K562 (cell line): Measurements from ENCODE around the gene ADRB1. TPM values are rescaled to one million over a fixed set of nuclear protein-coding genes. Genes with fewer than 3 reads are reported as not detected.

Experiments used
- ATAC-seq: fragments of 200-7000 bp; cut with Tn5 transposase; 3 replicates; pipeline ENCODE4 v1.9.1; 2020; ENCODE audit warnings: moderate library complexity
- BruUV-seq: library from RNA; stranded (reverse); fragments of 400-500 nt; replicated peaks from 2 replicates; lab custom pipeline; 2021; lab: Mats Ljungman, UMichigan
- CTCF ChIA-PET: fragments of 300-600 bp; formaldehyde crosslinking; extraction: SDS; loops from one replicate; lab custom pipeline; 2021; ENCODE audit warnings: low intra/inter-chr PET ratio; lab: Yijun Ruan, JAX
- POLR2A ChIA-PET: fragments of 300-600, 350-650 bp; sonication (Branson Sonifier 250); formaldehyde crosslinking; extraction: SDS; loops from one replicate; lab custom pipeline; 2021; ENCODE audit warnings: antibody characterized with exemption, inconsistent platforms; lab: Yijun Ruan, JAX
- DNase-seq, 4 experiments: peaks; one replicate each; pipeline versions ENCODE4 v3.0.0 to v3.0.0-alpha.2; 2011 to 2018; ENCODE audit warnings: low spot score in 3 of 4, mixed read lengths in 3 of 4; ENCODE audit errors: extremely low read depth in 1 of 4
- FAIRE-seq: peaks from 2 replicates; lab custom pipeline; 2011; peaks lifted over from hg19 to GRCh38; lab: Jason Lieb, UNC
- H2AFZ ChIP-seq: 2 replicates; pipeline ENCODE4 v1.6.0; 2011; ENCODE audit warnings: low read depth, low read length, control low read depth, inconsistent platforms
- H3K27ac ChIP-seq: fragments of 200-600 bp; 3 replicates; pipeline ENCODE4 v1.8.0; 2011; ENCODE audit warnings: low read depth, mild to moderate bottlenecking, control low read depth, inconsistent platforms, low read length, moderate library complexity, mixed read lengths; ENCODE audit errors: extremely low read depth
- H3K27me3 ChIP-seq, 2 experiments: fragments of 300-600 bp in 1 of 2; 2 replicates in 1 of 2; 3 replicates in 1 of 2; pipeline versions ENCODE4 v1.6.0 to v1.8.0; 2011; ENCODE audit warnings: inconsistent platforms in 2 of 2, low read length in 2 of 2, mild to moderate bottlenecking in 1 of 2, mixed read lengths in 1 of 2, moderate library complexity in 1 of 2; ENCODE audit not compliant: control insufficient read depth in 2 of 2, insufficient read depth in 2 of 2
- H3K36me3 ChIP-seq: fragments of 300-600 bp; 3 replicates; pipeline ENCODE4 v1.8.0; 2011; ENCODE audit warnings: mild to moderate bottlenecking, low read length, inconsistent platforms; ENCODE audit not compliant: control insufficient read depth, insufficient read depth
- H3K4me1 ChIP-seq, 2 experiments: fragments of 200-600 bp in 1 of 2; replicated peaks in 1 of 2; 2 replicates in 1 of 2; 3 replicates in 1 of 2; pipeline versions ENCODE4 v1.5.1 to v1.8.0; 2011; ENCODE audit warnings: inconsistent platforms in 2 of 2, low read length in 2 of 2, mild to moderate bottlenecking in 1 of 2, mixed read lengths in 1 of 2, moderate library complexity in 1 of 2; ENCODE audit not compliant: control insufficient read depth in 2 of 2, insufficient read depth in 2 of 2
- H3K4me2 ChIP-seq: 2 replicates; pipeline ENCODE4 v1.6.1; 2011; ENCODE audit warnings: low read length, control low read depth, inconsistent platforms, mixed read lengths; ENCODE audit not compliant: insufficient read depth
- H3K4me3 ChIP-seq: fragments of 200-600 bp; sonication (generic), shearing (Covaris generic); 2 replicates; pipeline ENCODE4 v1.5.1; 2016; ENCODE audit warnings: control low read depth, inconsistent platforms
- H3K79me2 ChIP-seq: fragments of 200-600 bp; 3 replicates; pipeline ENCODE4 v1.8.0; 2011; ENCODE audit warnings: low read length, inconsistent platforms; ENCODE audit not compliant: control insufficient read depth, insufficient read depth
- H3K9ac ChIP-seq, 2 experiments: 2 replicates each; pipeline versions ENCODE4 v1.6.0 to v1.6.1; 2011; ENCODE audit warnings: low read depth in 2 of 2, low read length in 2 of 2, control low read depth in 1 of 2, inconsistent platforms in 1 of 2, mild to moderate bottlenecking in 1 of 2, mixed read lengths in 1 of 2; ENCODE audit not compliant: insufficient read depth in 1 of 2
- H3K9me1 ChIP-seq: one replicate; pipeline ENCODE4 v1.6.0; 2011; ENCODE audit warnings: inconsistent platforms, mild to moderate bottlenecking, low read length, moderate library complexity; ENCODE audit not compliant: control insufficient read depth, insufficient read depth
- H3K9me3 ChIP-seq: replicated peaks from 2 replicates; pipeline ENCODE4 v1.5.1; 2011; ENCODE audit warnings: low read depth, low read length, inconsistent platforms; ENCODE audit not compliant: control insufficient read depth, insufficient read depth
- H4K20me1 ChIP-seq: replicated peaks from 2 replicates; pipeline ENCODE4 v1.6.1; 2011; ENCODE audit warnings: low read length, inconsistent platforms, mixed read lengths; ENCODE audit not compliant: control insufficient read depth, insufficient read depth
- CHD2 ChIP-seq: IDR thresholded peaks from 2 replicates; pipeline ENCODE4 v1.6.1; 2011; ENCODE audit warnings: low read depth, low read length
- FIP1L1 ChIP-seq: fragments of 200-400 bp; formaldehyde crosslinking; IDR thresholded peaks from 2 replicates; pipeline ENCODE4 v1.6.1; 2018; ENCODE audit warnings: mild to moderate bottlenecking, low read depth, low read length; ENCODE audit not compliant: poor library complexity, severe bottlenecking
- GTF2F1 ChIP-seq: IDR thresholded peaks from 2 replicates; pipeline ENCODE4 v1.6.1; 2011; ENCODE audit warnings: low read depth, low read length, improper control_type of control experiment
- IFI16 ChIP-seq: fragments of 250-450 bp; sonication (Bioruptor Pico); IDR thresholded peaks from 2 replicates; pipeline ENCODE4 v2.1.2; 2022; ENCODE audit warnings: mild to moderate bottlenecking, inconsistent platforms
- KLF10 ChIP-seq: fragments of 250-450 bp; sonication (Bioruptor Pico); IDR thresholded peaks from 2 replicates; pipeline ENCODE4 v1.6.1; 2021; ENCODE audit warnings: matching md5 sums
- KLF16 ChIP-seq: IDR thresholded peaks from 2 replicates; pipeline ENCODE4 v1.6.1; 2016; ENCODE audit warnings: antibody characterized with exemption
- MTF1 ChIP-seq: fragments of 250-450 bp; sonication (Bioruptor Pico); IDR thresholded peaks from 2 replicates; pipeline ENCODE4 v1.9.0; 2021; ENCODE audit warnings: moderate library complexity, mild to moderate bottlenecking, inconsistent platforms, borderline replicate concordance
- MYC ChIP-seq, 2 experiments: fragments of 250-450 bp in 1 of 2; sonication (Bioruptor Pico) in 1 of 2; IDR thresholded peaks; 2 replicates each; pipeline versions ENCODE4 v1.5.1 to v1.6.1; 2012 to 2021; ENCODE audit warnings: low read depth in 2 of 2, borderline replicate concordance in 1 of 2, improper control_type of control experiment in 1 of 2, low read length in 1 of 2, mild to moderate bottlenecking in 1 of 2, moderate library complexity in 1 of 2
- NCOA1 ChIP-seq: fragments of 450-650 bp; IDR thresholded peaks from 2 replicates; pipeline ENCODE4 v1.6.1; 2016; ENCODE audit warnings: low read depth
- NEUROD1 ChIP-seq: fragments of 150-350 bp; IDR thresholded peaks from 2 replicates; pipeline ENCODE4 v1.6.1; 2014; ENCODE audit warnings: borderline replicate concordance, low read length, low read depth; ENCODE audit not compliant: partially characterized antibody
- NFE2L1 ChIP-seq: fragments of 450-650 bp; IDR thresholded peaks from 2 replicates; pipeline ENCODE4 v1.6.1; 2016; ENCODE audit warnings: missing genetic modification characterization, low read depth, mild to moderate bottlenecking, missing compliant biosample characterization, moderate library complexity, borderline replicate concordance
- SMAD1 ChIP-seq: fragments of 150-350 bp; IDR thresholded peaks from 2 replicates; pipeline ENCODE4 v1.6.1; 2014; ENCODE audit warnings: low read length, low read depth; ENCODE audit not compliant: partially characterized antibody
- U2AF1 ChIP-seq: fragments of 200-400 bp; formaldehyde crosslinking; optimal IDR thresholded peaks from 2 replicates; pipeline ENCODE3; 2017; ENCODE audit warnings: mild to moderate bottlenecking, low read depth, low read length, moderate library complexity
- WHSC1 ChIP-seq: IDR thresholded peaks from one replicate; pipeline ENCODE4 v1.6.1; 2012; ENCODE audit warnings: low read length, control low read depth, inconsistent platforms
- ZFP1 ChIP-seq: fragments of 450-650 bp; formaldehyde crosslinking; IDR thresholded peaks from 2 replicates; pipeline ENCODE4 v1.4.0; 2020; ENCODE audit warnings: mild to moderate bottlenecking, mixed read lengths
- ZNF347 ChIP-seq: fragments of 450-650 bp; formaldehyde crosslinking; IDR thresholded peaks from 2 replicates; pipeline ENCODE4 v1.4.0; 2020; ENCODE audit warnings: low read depth, mild to moderate bottlenecking, moderate library complexity
- ZNF431 ChIP-seq: sonication (generic); formaldehyde crosslinking; IDR thresholded peaks from 2 replicates; pipeline ENCODE4 v1.8.0; 2022; ENCODE audit warnings: mild to moderate bottlenecking, missing genetic modification reagents
- WGBS: fragments of 100-300 bp; shearing (Covaris generic); methylation state at CpG from one replicate; pipeline ENCODE4 v1.1.6; 2016; ENCODE audit warnings: low coverage, mixed read lengths; ENCODE audit not compliant: insufficient coverage; ENCODE audit errors: missing lambda C conversion rate; 5-methylcytosine and 5-hydroxymethylcytosine counted together
- in situ Hi-C: fragments of 300-500 bp; cut with MboI; formaldehyde crosslinking; loops from 4 replicates; pipeline ENCODE4 v1.15.0; 2018; ENCODE audit warnings: inconsistent platforms, mixed read lengths
- intact Hi-C: fragments of 100-400 bp; cut with micrococcal nuclease; formaldehyde crosslinking; loops from 2 replicates; pipeline ENCODE4 v1.14.2; 2022
- polyA plus RNA-seq, 8 experiments: library from polyadenylated mRNA; depleted of rRNA in 4 of 8; stranded (reverse) in 5 of 8; unstranded in 3 of 8; fragments of >200 nt; fragmentation: Nextera tagmentation in 2 of 8; fragmentation: Illumina TruSeq in 1 of 8; extraction: Ambion mirVana in 2 of 8; extraction: Trizol in 1 of 8; gene quantifications; 2 replicates each; pipeline versions ENCODE4 v1.2.1 to v1.2.3, GENCODE V29; 2011 to 2014; ENCODE audit warnings: inconsistent platforms in 1 of 8, missing spikeins in 1 of 8
- total RNA-seq, 7 experiments: library from RNA; depleted of rRNA in 6 of 7; stranded (reverse); fragments of >200 nt in 6 of 7; fragmentation: Illumina TruSeq in 2 of 7; extraction: Trizol in 2 of 7; gene quantifications; 2 replicates each; pipeline versions ENCODE4 v1.2.1 to v1.2.3, GENCODE V29; 2011 to 2021; ENCODE audit warnings: low replicate concordance in 1 of 7
- TF ChIP-seq, protein P1 (sequence below): fragments of 450-650 bp; IDR thresholded peaks from 2 replicates; pipeline ENCODE4 v1.6.1; 2018; ENCODE audit warnings: mild to moderate bottlenecking, low read depth; ENCODE audit not compliant: partially characterized antibody
- TF ChIP-seq, protein P2 (sequence below): fragments of 450-650 bp; IDR thresholded peaks from 2 replicates; pipeline ENCODE4 v1.6.1; 2016; ENCODE audit warnings: low read depth, mild to moderate bottlenecking, moderate library complexity

The ADRB1 gene
- total and polyA plus RNA-seq, 9 of the 15 experiments (the other 6 are each of a cell fraction or from before 2014, with no cell fraction given), result 0.07 to 0.11 (median 0.09) TPM; not detected in 6

- FAIRE-seq, result no peak
- in situ Hi-C loops (no loop called here), intact Hi-C loops (no loop called here)
Measured at GRCh38 chr10:114012650-114013049, 31.0 kb upstream of the ADRB1 start.

More at GRCh38 chr10:114012650-114013049, 31.0 kb upstream of the ADRB1 start:
- no peak for DNase-seq
- BruUV-seq, result no TSS peak
- WGBS, result 21% methylated on average over 6 of the region's 8 CpGs
- no peak overlapping the region for H3K4me2 ChIP-seq
- TF ChIP-seq KLF10 (CRISPR knock-in tag) (no peak), MYC (IDR thresholded peaks at IDR 0.05; ENCODE audit: low read depth, low read length) (no peak), MYC (CRISPR knock-in tag; IDR thresholded peaks at IDR 0.05; ENCODE audit: borderline replicate concordance, low read depth) (no peak), U2AF1 (no peak), CHD2 (no peak), IFI16 (CRISPR knock-in tag) (no peak), KLF16 (no peak), SMAD1 (no peak), NCOA1 (no peak), NEUROD1 (no peak), NFE2L1 (tag) (no peak), ZFP1 (CRISPR knock-in tag) (no peak), GTF2F1 (no peak), WHSC1 (no peak), FIP1L1 (no peak), MTF1 (CRISPR knock-in tag) (no peak), ZNF431 (CRISPR knock-in tag) (no peak), ZNF347 (CRISPR knock-in tag) (no peak)
- TF ChIP-seq, protein P1, sequence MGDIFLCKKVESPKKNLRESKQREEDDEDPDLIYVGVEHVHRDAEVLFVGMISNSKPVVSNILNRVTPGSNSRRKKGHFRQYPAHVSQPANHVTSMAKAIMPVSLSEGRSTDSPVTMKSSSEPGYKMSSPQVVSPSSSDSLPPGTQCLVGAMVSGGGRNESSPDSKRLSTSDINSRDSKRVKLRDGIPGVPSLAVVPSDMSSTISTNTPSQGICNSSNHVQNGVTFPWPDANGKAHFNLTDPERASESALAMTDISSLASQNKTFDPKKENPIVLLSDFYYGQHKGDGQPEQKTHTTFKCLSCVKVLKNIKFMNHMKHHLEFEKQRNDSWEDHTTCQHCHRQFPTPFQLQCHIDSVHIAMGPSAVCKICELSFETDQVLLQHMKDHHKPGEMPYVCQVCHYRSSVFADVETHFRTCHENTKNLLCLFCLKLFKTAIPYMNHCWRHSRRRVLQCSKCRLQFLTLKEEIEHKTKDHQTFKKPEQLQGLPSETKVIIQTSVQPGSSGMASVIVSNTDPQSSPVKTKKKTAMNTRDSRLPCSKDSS, result no peak
- TF ChIP-seq, protein P2, sequence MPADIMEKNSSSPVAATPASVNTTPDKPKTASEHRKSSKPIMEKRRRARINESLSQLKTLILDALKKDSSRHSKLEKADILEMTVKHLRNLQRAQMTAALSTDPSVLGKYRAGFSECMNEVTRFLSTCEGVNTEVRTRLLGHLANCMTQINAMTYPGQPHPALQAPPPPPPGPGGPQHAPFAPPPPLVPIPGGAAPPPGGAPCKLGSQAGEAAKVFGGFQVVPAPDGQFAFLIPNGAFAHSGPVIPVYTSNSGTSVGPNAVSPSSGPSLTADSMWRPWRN, result no peak
- TF ChIP-seq, all 486 proteins: peak for 0
- Histone ChIP-seq H3K9me3 (no peaks in the 10 kb centered on the region), H3K36me3 (no peaks in the 10 kb centered on the region), H4K20me1 (no peaks in the 10 kb centered on the region), H3K79me2 (no peaks in the 10 kb centered on the region), H2AFZ (no peak overlapping the region), H3K27me3 (peaks cover 0 to 11% of the 10 kb centered on the region in 2 experiments; a peak in 1 of 5 replicates), H3K4me3 (no peak overlapping the region), H3K4me1 (no peaks in the 10 kb centered on the region), H3K9me1 (no peaks in the 10 kb centered on the region), H3K9ac (no peak overlapping the region), H3K27ac (no peak overlapping the region)
- ATAC-seq, result no peak
- CTCF ChIA-PET, result no interaction called here
- POLR2A ChIA-PET, result interaction anchor here (0.5 to 1.1 kb wide), 2 partner anchors 15 to 55 kb away, joined by 3 to 4 read pairs; no protein-coding TSS in a partner anchor
